Neuronal stem cell (in vitro differentiated cells): ENCODE measurements around the gene PCGF3.

Experiments
- DNase-seq: peaks from one replicate; pipeline ENCODE4 v3.0.0-alpha.2; 2013; ENCODE audit warnings: low spot score
- H2AFZ ChIP-seq: one replicate; pipeline ENCODE4 v1.6.1; 2013; ENCODE audit warnings: mild to moderate bottlenecking, low read length, inconsistent platforms
- H2AK5ac ChIP-seq: 2 replicates; pipeline ENCODE4 v1.6.1; 2013; ENCODE audit warnings: low read depth, mild to moderate bottlenecking, inconsistent platforms, low read length, moderate library complexity, mixed read lengths
- H2BK120ac ChIP-seq: 2 replicates; pipeline ENCODE4 v1.6.1; 2013; ENCODE audit warnings: low read depth, mild to moderate bottlenecking, inconsistent platforms, low read length, moderate library complexity, mixed read lengths
- H2BK12ac ChIP-seq: one replicate; pipeline ENCODE4 v1.6.1; 2013; ENCODE audit warnings: low read length, inconsistent platforms
- H2BK15ac ChIP-seq: 2 replicates; pipeline ENCODE4 v1.6.1; 2013; ENCODE audit warnings: mild to moderate bottlenecking, low read length, inconsistent platforms, mixed read lengths
- H2BK5ac ChIP-seq: one replicate; pipeline ENCODE4 v1.6.1; 2013; ENCODE audit warnings: inconsistent platforms, mild to moderate bottlenecking, low read length, moderate library complexity
- H3K14ac ChIP-seq: one replicate; pipeline ENCODE4 v1.6.1; 2013; ENCODE audit warnings: low read length, inconsistent platforms
- H3K18ac ChIP-seq: 2 replicates; pipeline ENCODE4 v1.6.1; 2013; ENCODE audit warnings: low read length, inconsistent platforms
- H3K23ac ChIP-seq: 2 replicates; pipeline ENCODE4 v1.6.1; 2013; ENCODE audit warnings: low read depth, mild to moderate bottlenecking, mixed read lengths, low read length, inconsistent platforms; ENCODE audit not compliant: poor library complexity
- H3K27ac ChIP-seq: replicated peaks from 3 replicates; pipeline ENCODE4 v1.5.1; 2013; ENCODE audit warnings: low read length, inconsistent platforms
- H3K27me3 ChIP-seq, 3 experiments: 2 replicates each; pipeline ENCODE4 v1.6.1; 2013; ENCODE audit warnings: low read length in 3 of 3, mild to moderate bottlenecking in 2 of 3, inconsistent platforms in 1 of 3, low read depth in 1 of 3, mixed read lengths in 1 of 3, moderate library complexity in 1 of 3; ENCODE audit not compliant: control insufficient read depth in 3 of 3, insufficient read depth in 3 of 3
- H3K36me3 ChIP-seq, 2 donors: replicated peaks in 1 of 2; 2 replicates each; pipeline ENCODE4 v1.6.1; 2013; ENCODE audit warnings: low read length in 2 of 2; ENCODE audit not compliant: control insufficient read depth in 2 of 2, insufficient read depth in 2 of 2
- H3K4ac ChIP-seq: 2 replicates; pipeline ENCODE4 v1.6.1; 2013; ENCODE audit warnings: inconsistent platforms, mild to moderate bottlenecking, low read length, moderate library complexity
- H3K4me1 ChIP-seq, 2 donors: 1 replicate in 1 of 2; 2 replicates in 1 of 2; pipeline ENCODE4 v1.6.1; 2013; ENCODE audit warnings: low read length in 2 of 2, low read depth in 1 of 2; ENCODE audit not compliant: control insufficient read depth in 2 of 2, insufficient read depth in 1 of 2
- H3K4me2 ChIP-seq: one replicate; pipeline ENCODE4 v1.6.1; 2013; ENCODE audit warnings: mild to moderate bottlenecking, low read length, inconsistent platforms; ENCODE audit not compliant: insufficient read depth, poor library complexity, severe bottlenecking
- H3K4me3 ChIP-seq, 2 donors: 2 replicates each; pipeline ENCODE4 v1.5.1; 2013; ENCODE audit warnings: low read length in 2 of 2, mild to moderate bottlenecking in 2 of 2, inconsistent platforms in 1 of 2, moderate library complexity in 1 of 2
- H3K79me1 ChIP-seq: one replicate; pipeline ENCODE4 v1.6.1; 2013; ENCODE audit warnings: low read depth, mild to moderate bottlenecking, inconsistent platforms, low read length, moderate library complexity
- H3K9ac ChIP-seq: one replicate; pipeline ENCODE4 v1.6.1; 2013; ENCODE audit warnings: mild to moderate bottlenecking, low read depth, low read length, inconsistent platforms; ENCODE audit not compliant: poor library complexity
- H3K9me3 ChIP-seq, 2 donors: replicated peaks in 1 of 2; 2 replicates each; pipeline versions ENCODE3 to v1.6.1; 2013; ENCODE audit warnings: low read length in 2 of 2, mild to moderate bottlenecking in 2 of 2, inconsistent platforms in 1 of 2, low read depth in 1 of 2, mixed read lengths in 1 of 2, moderate library complexity in 1 of 2; ENCODE audit not compliant: control insufficient read depth in 2 of 2, insufficient read depth in 1 of 2
- H4K8ac ChIP-seq: one replicate; pipeline ENCODE4 v1.6.1; 2013; ENCODE audit warnings: low read depth, mild to moderate bottlenecking, inconsistent platforms, low read length, moderate library complexity
- H4K91ac ChIP-seq: one replicate; pipeline ENCODE4 v1.6.1; 2013; ENCODE audit warnings: low read length, low read depth, mild to moderate bottlenecking, inconsistent platforms; ENCODE audit not compliant: poor library complexity
- WGBS, 2 donors: extraction: QIAGEN DNeasy Blood & Tissue Kit; methylation state at CpG; one replicate each; pipeline ENCODE4 v1.1.7; 2013; ENCODE audit warnings: missing lambda C conversion rate in 2 of 2, mixed read lengths in 1 of 2; ENCODE audit not compliant: insufficient read length in 2 of 2, insufficient replicate concordance in 1 of 2; ENCODE audit errors: extremely low coverage in 2 of 2; 5-methylcytosine and 5-hydroxymethylcytosine counted together

The PCGF3 gene

DNA sequence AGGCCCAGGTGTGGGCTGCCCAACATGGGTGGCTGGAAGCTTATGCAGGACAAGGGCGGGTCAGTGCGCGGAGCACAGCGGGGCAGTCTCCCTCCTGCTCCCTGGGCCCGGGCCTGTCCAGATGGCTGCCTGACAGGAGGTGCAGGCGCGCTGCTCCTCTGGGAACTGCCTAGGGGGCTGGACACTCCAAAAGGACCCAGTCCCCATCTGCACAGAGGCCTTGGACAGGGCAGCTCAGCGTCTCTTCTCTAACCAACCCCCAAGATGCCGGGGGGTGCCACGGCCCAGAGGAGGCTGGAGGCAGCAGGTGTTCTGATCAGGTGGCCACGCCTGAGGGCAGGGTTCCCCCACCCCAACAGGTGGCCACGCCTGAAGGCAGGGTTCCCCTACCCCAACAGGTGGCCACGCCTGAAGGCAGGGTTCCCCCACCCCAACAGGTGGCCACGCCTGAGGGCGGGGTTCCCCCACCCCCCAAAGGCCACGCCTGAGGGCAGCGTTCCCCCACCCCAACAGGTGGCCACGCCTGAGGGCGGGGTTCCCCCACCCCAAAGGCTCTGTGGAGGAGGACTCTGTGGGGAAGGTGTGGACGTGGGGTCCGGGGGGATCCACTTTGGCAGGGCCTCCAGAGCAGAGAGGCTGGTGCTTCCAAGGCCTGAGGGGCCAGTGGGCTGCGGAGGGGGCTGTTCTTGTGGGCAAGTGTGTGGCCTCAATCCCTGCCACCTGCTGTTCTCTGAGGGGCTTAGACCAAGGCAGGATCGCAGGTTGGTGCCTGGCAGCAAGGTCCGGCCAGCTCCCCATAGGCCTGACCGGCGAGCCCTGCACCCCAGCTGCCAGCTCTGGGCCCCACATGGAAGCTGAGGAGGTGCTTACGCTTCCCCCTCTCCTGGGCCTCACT lies 84.2 kb downstream of the PCGF3 start:
- H3K23ac ChIP-seq, result peak overlapping the region; percentile 80
- H2BK5ac ChIP-seq, result no peak overlapping the region
- peak overlapping the region; percentile 75 for H2BK12ac ChIP-seq
- no peak overlapping the region for H2BK120ac ChIP-seq
- no peak overlapping the region for H3K4me2 ChIP-seq
- no peak overlapping the region for H3K9ac ChIP-seq
- H3K36me3 ChIP-seq, result no peaks in the 10 kb centered on the region
- no peak overlapping the region for H3K27ac ChIP-seq
- H3K27me3 ChIP-seq, result peaks cover 14 to 69% (median 46%) of the 10 kb centered on the region in 3 experiments
- H3K79me1 ChIP-seq, result peaks cover 3% of the 10 kb centered on the region
- peaks cover 8 to 19% of the 10 kb centered on the region in 2 donors for H3K4me1 ChIP-seq
- no peak overlapping the region for H3K4ac ChIP-seq
- DNase-seq, result no peak
- no peak overlapping the region for H4K8ac ChIP-seq
- no CpG with 5 or more reads among the region's 27 CpGs for WGBS, 2 donors
- no peak overlapping the region for H3K4me3 ChIP-seq
- no peaks in the 10 kb centered on the region for H3K9me3 ChIP-seq
- peak overlapping the region; percentile 89 for H3K14ac ChIP-seq
- H4K91ac ChIP-seq, result no peak overlapping the region
- H2AFZ ChIP-seq, result no peak overlapping the region
- peak overlapping the region; percentile 46 for H2AK5ac ChIP-seq
- H3K18ac ChIP-seq, result no peak overlapping the region
- H2BK15ac ChIP-seq, result peak overlapping the region; percentile 75

DNA sequence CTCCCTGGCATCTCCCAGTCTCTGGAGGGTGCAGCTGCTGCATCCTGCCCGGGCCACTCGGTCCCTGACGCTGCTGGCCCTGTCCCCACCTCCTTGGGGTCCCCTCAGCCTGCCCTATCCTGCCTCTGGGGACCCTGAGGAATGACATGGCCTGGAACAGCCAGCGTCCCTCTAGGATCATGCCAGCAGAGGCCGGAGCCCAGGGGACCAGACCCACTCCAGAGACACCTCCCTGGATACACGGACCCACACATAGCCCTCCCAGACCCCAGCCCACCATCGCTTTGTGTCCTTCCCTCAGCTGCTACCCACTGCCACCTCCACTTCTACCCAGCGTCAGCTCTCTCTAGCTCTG lies 84.8 kb downstream of the PCGF3 start:
- WGBS, 2 donors, result no CpG with 5 or more reads among the region's 8 CpGs
- no peak overlapping the region for H3K18ac ChIP-seq
- no peaks in the 10 kb centered on the region for H3K36me3 ChIP-seq
- no peak overlapping the region for H4K91ac ChIP-seq
- no peak overlapping the region for H2BK5ac ChIP-seq
- H2BK12ac ChIP-seq, result peak overlapping the region; percentile 75
- DNase-seq, result no peak
- peak overlapping the region; percentile 80 for H3K23ac ChIP-seq
- no peak overlapping the region for H3K27ac ChIP-seq
- H3K4ac ChIP-seq, result no peak overlapping the region
- H2BK120ac ChIP-seq, result no peak overlapping the region
- peak overlapping the region; percentile 58 for H2BK15ac ChIP-seq
- peak overlapping the region; percentile 32 for H2AK5ac ChIP-seq
- peak overlapping the region; percentile 89 for H3K14ac ChIP-seq
- H3K9ac ChIP-seq, result no peak overlapping the region
- no peak overlapping the region for H3K4me2 ChIP-seq
- H2AFZ ChIP-seq, result no peak overlapping the region
- peaks cover 12 to 69% (median 46%) of the 10 kb centered on the region in 3 experiments for H3K27me3 ChIP-seq
- H3K4me3 ChIP-seq, result no peak overlapping the region
- H3K79me1 ChIP-seq, result peaks cover 3% of the 10 kb centered on the region
- H3K9me3 ChIP-seq, result no peaks in the 10 kb centered on the region
- H4K8ac ChIP-seq, result no peak overlapping the region
- H3K4me1 ChIP-seq, result peaks cover 7 to 22% of the 10 kb centered on the region in 2 donors

DNA sequence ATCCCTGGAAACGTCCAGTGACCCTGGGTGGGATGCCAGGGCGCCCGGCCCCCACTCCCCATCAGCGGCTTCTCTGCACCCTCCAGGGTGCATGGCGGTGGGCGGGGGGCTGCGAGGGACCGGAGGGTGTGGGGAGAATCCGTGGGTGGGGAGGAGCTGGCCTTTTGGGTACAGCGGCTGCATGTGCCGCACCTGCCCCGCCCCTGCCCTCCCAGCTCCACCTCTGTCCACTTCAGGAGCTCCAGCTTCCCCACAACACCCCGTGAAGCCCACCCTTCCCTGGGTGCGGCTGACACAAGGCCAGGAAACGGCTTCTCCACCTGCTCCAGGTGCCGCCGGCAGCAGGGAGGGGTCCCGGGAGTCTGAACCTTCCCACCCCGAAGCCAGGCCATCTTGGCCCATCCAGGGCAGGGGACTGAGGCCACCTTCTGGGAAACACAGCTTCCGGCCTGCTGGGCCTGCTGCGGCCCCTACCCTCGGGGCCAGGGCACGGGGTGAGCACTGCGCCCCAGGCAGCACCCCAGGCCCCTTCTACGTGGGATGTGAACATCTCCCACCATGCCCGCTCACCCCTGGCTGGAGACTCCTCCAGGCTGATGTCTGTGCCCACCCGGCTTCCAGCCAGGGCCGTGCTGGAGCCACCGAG lies 85.7 kb downstream of the PCGF3 start:
- peak overlapping the region; percentile 71 for H3K18ac ChIP-seq
- H3K27me3 ChIP-seq, result peaks cover 5 to 69% (median 53%) of the 10 kb centered on the region in 3 experiments
- WGBS, 2 donors, result no CpG with 5 or more reads among the region's 29 CpGs
- H3K9me3 ChIP-seq, result no peaks in the 10 kb centered on the region
- peak overlapping the region; percentile 43 for H3K23ac ChIP-seq
- H3K14ac ChIP-seq, result peak overlapping the region; percentile 71
- H3K4me2 ChIP-seq, result no peak overlapping the region
- peaks cover 8 to 24% of the 10 kb centered on the region in 2 donors for H3K4me1 ChIP-seq
- no peak overlapping the region for H4K8ac ChIP-seq
- peak overlapping the region; percentile 75 for H2BK15ac ChIP-seq
- no peak overlapping the region for H4K91ac ChIP-seq
- peak overlapping the region; percentile 84 for H2AK5ac ChIP-seq
- H3K79me1 ChIP-seq, result peaks cover 3% of the 10 kb centered on the region
- no peak overlapping the region for H3K27ac ChIP-seq
- no peaks in the 10 kb centered on the region for H3K36me3 ChIP-seq
- H2AFZ ChIP-seq, result no peak overlapping the region
- H2BK12ac ChIP-seq, result peak overlapping the region; percentile 22
- H3K4ac ChIP-seq, result no peak overlapping the region
- no peak overlapping the region for H3K9ac ChIP-seq
- no peak for DNase-seq
- no peak overlapping the region for H3K4me3 ChIP-seq
- H2BK5ac ChIP-seq, result peak overlapping the region; percentile 93
- H2BK120ac ChIP-seq, result no peak overlapping the region
